Measurements from ENCODE around the gene RARG.

The RARG gene

GRCh38 chr12:53230108-53230845 lies 1.7 kb downstream of the RARG start:
- DNase-seq (ENCODE audit: low read depth), result no peak
- no peak for TF ChIP-seq CTCF (IDR thresholded peaks at IDR 0.05; ENCODE audit: low read depth, low read length, missing control alignments)
- H3K4me3 ChIP-seq (ENCODE audit: low read depth, low read length), result no peak overlapping the region
- in situ Hi-C loops (cut with HindIII; ENCODE audit: low sequenced_read_pairs), result no loop called here

GRCh38 chr12:53229454-53229853 lies 2.6 kb downstream of the RARG start:
- no peak for DNase-seq (ENCODE audit: low read depth)
- in situ Hi-C loops (cut with HindIII; ENCODE audit: low sequenced_read_pairs), result no loop called here
- no peak for TF ChIP-seq CTCF (IDR thresholded peaks at IDR 0.05; ENCODE audit: low read depth, low read length, missing control alignments)
- H3K4me3 ChIP-seq (ENCODE audit: low read depth, low read length), result no peak overlapping the region

GRCh38 chr12:53227836-53228235 lies 4.2 kb downstream of the RARG start:
- H3K4me3 ChIP-seq (ENCODE audit: low read depth, low read length), result no peak overlapping the region
- no peak for DNase-seq (ENCODE audit: low read depth)
- in situ Hi-C loops (cut with HindIII; ENCODE audit: low sequenced_read_pairs), result no loop called here
- no peak for TF ChIP-seq CTCF (IDR thresholded peaks at IDR 0.05; ENCODE audit: low read depth, low read length, missing control alignments)

- in situ Hi-C loops (cut with HindIII; ENCODE audit: low sequenced_read_pairs), result no loop called here
- no peak overlapping the region for H3K4me3 ChIP-seq (ENCODE audit: low read depth, low read length)
- DNase-seq (ENCODE audit: low read depth), result no peak
- TF ChIP-seq CTCF (IDR thresholded peaks at IDR 0.05; ENCODE audit: low read depth, low read length, missing control alignments), result no peak
Observed at GRCh38 chr12:53227341-53227740, 4.7 kb downstream of the RARG start.

GRCh38 chr12:53226815-53227214 lies 5.2 kb downstream of the RARG start:
- DNase-seq (ENCODE audit: low read depth), result no peak
- no peak for TF ChIP-seq CTCF (IDR thresholded peaks at IDR 0.05; ENCODE audit: low read depth, low read length, missing control alignments)
- in situ Hi-C loops (cut with HindIII; ENCODE audit: low sequenced_read_pairs), result no loop called here
- no peak overlapping the region for H3K4me3 ChIP-seq (ENCODE audit: low read depth, low read length)

- H3K4me3 ChIP-seq (ENCODE audit: low read depth, low read length), result no peak overlapping the region
- DNase-seq (ENCODE audit: low read depth), result no peak
- in situ Hi-C loops (cut with HindIII; ENCODE audit: low sequenced_read_pairs), result no loop called here
- TF ChIP-seq CTCF (IDR thresholded peaks at IDR 0.05; ENCODE audit: low read depth, low read length, missing control alignments), result no peak
Observed at GRCh38 chr12:53225635-53226424, 6.2 kb downstream of the RARG start.

Data from astrocyte of the cerebellum (primary cell).